ENCODE data around the gene MPI. TPM values are rescaled to one million over a fixed set of nuclear protein-coding genes. Genes with fewer than 3 reads are reported as not detected.
"Not testable (repeated sequence)": the region's sequence is repeated elsewhere in the genome, so short reads cannot be mapped to it uniquely, and the experiment has no call there.

MPI gene
- total RNA-seq, 1 donor from 2014 or later, result 25.9 TPM

GRCh38 chr15:74908635-74909034, 18.8 kb downstream of the MPI start:
- no peaks in the 10 kb centered on the region for H3K27me3 Mint-ChIP-seq (ENCODE audit: low read depth, unreplicated experiment)
- H3K4me2 ChIP-seq (ENCODE audit: low read length), result no peak overlapping the region
- H3K27me3 ChIP-seq (ENCODE audit: insufficient read depth, low read length), result no peaks in the 10 kb centered on the region
- no peak overlapping the region for H3K27ac ChIP-seq (ENCODE audit: low read depth, low read length)
- H3K4me1 Mint-ChIP-seq (ENCODE audit: low read depth, unreplicated experiment), result peaks cover 21% of the 10 kb centered on the region
- no peak overlapping the region for H3K4me3 Mint-ChIP-seq (ENCODE audit: unreplicated experiment)
- DNase-seq (ENCODE audit: low read depth) (no peak), FAIRE-seq (no peak)
- no peak overlapping the region for H3K27ac Mint-ChIP-seq (ENCODE audit: unreplicated experiment)
- H3K36me3 ChIP-seq (ENCODE audit: insufficient read depth, low read length), result peaks cover 19% of the 10 kb centered on the region
- H3K36me3 Mint-ChIP-seq (ENCODE audit: low read depth, unreplicated experiment), result peaks cover 17% of the 10 kb centered on the region
- H3K9me3 Mint-ChIP-seq (ENCODE audit: unreplicated experiment), result no peaks in the 10 kb centered on the region
- H3K4me3 ChIP-seq (ENCODE audit: insufficient read depth, low read depth, low read length), result no peak overlapping the region
- H3K9me3 ChIP-seq (ENCODE audit: insufficient read depth, low read depth, low read length), result no peaks in the 10 kb centered on the region
- H3K4me1 ChIP-seq (ENCODE audit: insufficient read depth, low read length), result peaks cover 18% of the 10 kb centered on the region
- peaks cover 24% of the 10 kb centered on the region for H3K79me2 ChIP-seq (ENCODE audit: insufficient read depth, low read length)
- no peak overlapping the region for H3K9ac ChIP-seq (ENCODE audit: low read length)
- no peak for TF ChIP-seq CTCF (IDR thresholded peaks at IDR 0.05; ENCODE audit: insufficient read depth, low read depth, low read length)
- TF ChIP-seq EZH2 (IDR thresholded peaks at IDR 0.05; ENCODE audit: insufficient read depth, low read length), result no peak
- no peak overlapping the region for H2AFZ ChIP-seq (ENCODE audit: low read depth, low read length)
- H4K20me1 ChIP-seq (ENCODE audit: insufficient read depth, low read length), result peaks cover 18% of the 10 kb centered on the region

GRCh38 chr15:74913041-74913440, 23.2 kb downstream of the MPI start:
- no peak for DNase-seq (ENCODE audit: low read depth)
- TF ChIP-seq EZH2 (IDR thresholded peaks at IDR 0.05; ENCODE audit: insufficient read depth, low read length) (no peak), CTCF (IDR thresholded peaks at IDR 0.05; ENCODE audit: insufficient read depth, low read depth, low read length) (no peak)
- H3K79me2 ChIP-seq (ENCODE audit: insufficient read depth, low read length), result no peaks in the 10 kb centered on the region
- Mint-ChIP-seq H3K9me3 (ENCODE audit: unreplicated experiment) (no peaks in the 10 kb centered on the region), H3K4me1 (ENCODE audit: low read depth, unreplicated experiment) (no peaks in the 10 kb centered on the region), H3K27me3 (ENCODE audit: low read depth, unreplicated experiment) (no peaks in the 10 kb centered on the region), H3K4me3 (ENCODE audit: unreplicated experiment) (no peak overlapping the region), H3K27ac (ENCODE audit: unreplicated experiment) (no peak overlapping the region), H3K36me3 (ENCODE audit: low read depth, unreplicated experiment) (peaks cover 13% of the 10 kb centered on the region)
- no peak overlapping the region for H3K27ac ChIP-seq (ENCODE audit: low read depth, low read length)
- peaks cover 21% of the 10 kb centered on the region for H3K36me3 ChIP-seq (ENCODE audit: insufficient read depth, low read length)
- H3K9ac ChIP-seq (ENCODE audit: low read length), result no peak overlapping the region
- H3K4me1 ChIP-seq (ENCODE audit: insufficient read depth, low read length), result no peaks in the 10 kb centered on the region
- FAIRE-seq, result no peak
- no peak overlapping the region for H3K4me2 ChIP-seq (ENCODE audit: low read length)
- H3K9me3 ChIP-seq (ENCODE audit: insufficient read depth, low read depth, low read length), result no peaks in the 10 kb centered on the region
- H4K20me1 ChIP-seq (ENCODE audit: insufficient read depth, low read length), result no peaks in the 10 kb centered on the region
- no peak overlapping the region for H2AFZ ChIP-seq (ENCODE audit: low read depth, low read length)
- no peak overlapping the region for H3K4me3 ChIP-seq (ENCODE audit: insufficient read depth, low read depth, low read length)
- no peaks in the 10 kb centered on the region for H3K27me3 ChIP-seq (ENCODE audit: insufficient read depth, low read length)

- peaks cover 26% of the 10 kb centered on the region for H3K36me3 ChIP-seq (ENCODE audit: insufficient read depth, low read length)
- FAIRE-seq; H3K9me3 ChIP-seq (ENCODE audit: insufficient read depth, low read depth, low read length); H3K4me1 Mint-ChIP-seq (ENCODE audit: low read depth, unreplicated experiment); H3K4me3 Mint-ChIP-seq (ENCODE audit: unreplicated experiment); H3K4me1 ChIP-seq (ENCODE audit: insufficient read depth, low read length); H3K27ac Mint-ChIP-seq (ENCODE audit: unreplicated experiment); H3K4me2 ChIP-seq (ENCODE audit: low read length); H3K79me2 ChIP-seq (ENCODE audit: insufficient read depth, low read length); H2AFZ ChIP-seq (ENCODE audit: low read depth, low read length); H3K27me3 ChIP-seq (ENCODE audit: insufficient read depth, low read length); H3K9ac ChIP-seq (ENCODE audit: low read length); H4K20me1 ChIP-seq (ENCODE audit: insufficient read depth, low read length); H3K27ac ChIP-seq (ENCODE audit: low read depth, low read length); H3K9me3 Mint-ChIP-seq (ENCODE audit: unreplicated experiment); H3K4me3 ChIP-seq (ENCODE audit: insufficient read depth, low read depth, low read length); H3K27me3 Mint-ChIP-seq (ENCODE audit: low read depth, unreplicated experiment); DNase-seq (ENCODE audit: low read depth): not testable (repeated sequence)
- H3K36me3 Mint-ChIP-seq (ENCODE audit: low read depth, unreplicated experiment), result peaks cover 18% of the 10 kb centered on the region
Observed at GRCh38 chr15:74913799-74914198, 24.0 kb downstream of the MPI start.

Measured in astrocyte (in vitro differentiated cells and primary cell).